Erythroblast (primary cell): ENCODE data around the gene MALL.
"Not testable (repeated sequence)": the region's sequence is repeated elsewhere in the genome, so short reads cannot be mapped to it uniquely, and the experiment has no call there.

ENCODE experiments used
- GATA1 ChIP-seq: IDR thresholded peaks from 2 replicates; pipeline ENCODE4 v1.6.1; 2011; ENCODE audit warnings: low read depth, mild to moderate bottlenecking, control low read depth, low read length, moderate library complexity
- POLR2A ChIP-seq: IDR thresholded peaks from 2 replicates; pipeline ENCODE4 v1.6.1; 2011; ENCODE audit warnings: mild to moderate bottlenecking, low read length

DNA sequence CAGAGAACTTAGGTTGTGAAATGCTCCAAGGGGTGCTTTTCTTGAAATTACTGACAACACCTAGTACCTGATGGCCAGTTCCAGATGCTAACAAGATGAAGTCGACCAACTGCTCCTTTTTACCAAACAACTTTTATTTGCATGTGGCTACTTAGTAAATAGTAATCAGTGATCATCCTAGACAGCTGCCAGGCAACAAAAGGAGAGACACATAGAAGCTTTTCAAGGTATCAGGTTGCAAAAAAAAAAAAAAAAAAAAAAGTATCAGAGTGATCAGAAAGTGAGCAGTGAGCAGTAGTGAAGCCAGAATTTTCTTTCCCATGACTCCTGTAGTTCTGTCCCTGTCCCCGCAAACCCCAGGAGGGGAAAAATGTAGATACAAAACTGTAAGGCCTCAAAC is 31.9 kb downstream of the MALL start:
- not testable (repeated sequence) for TF ChIP-seq POLR2A, GATA1
